IgD-negative memory B cell (primary cell): ENCODE measurements around the gene NCF2. TPM values are rescaled to one million over a fixed set of nuclear protein-coding genes. Genes with fewer than 3 reads are reported as not detected.
"Not testable (repeated sequence)": the region's sequence is repeated elsewhere in the genome, so short reads cannot be mapped to it uniquely, and the experiment has no call there.

Experiments used
- H3K27ac Mint-ChIP-seq, 3 donors: one replicate each; pipeline ENCODE4 v1.8.0; 2020 to 2022; ENCODE audit warnings: mild to moderate bottlenecking in 3 of 3, mixed read lengths in 3 of 3, moderate library complexity in 1 of 3
- H3K27me3 Mint-ChIP-seq: one replicate; pipeline ENCODE4 v1.8.0; 2021; ENCODE audit warnings: mixed read lengths
- H3K36me3 Mint-ChIP-seq: one replicate; pipeline ENCODE4 v1.8.0; 2020; ENCODE audit warnings: mild to moderate bottlenecking, mixed read lengths
- H3K4me1 Mint-ChIP-seq, 3 donors: one replicate each; pipeline ENCODE4 v1.8.0; 2020 to 2022; ENCODE audit warnings: mixed read lengths in 3 of 3, mild to moderate bottlenecking in 1 of 3
- H3K4me3 Mint-ChIP-seq, 4 donors: one replicate each; pipeline ENCODE4 v1.8.0; 2020 to 2022; ENCODE audit warnings: mild to moderate bottlenecking in 4 of 4, mixed read lengths in 4 of 4, moderate library complexity in 3 of 4
- H3K9me3 Mint-ChIP-seq, 3 donors: one replicate each; pipeline ENCODE4 v1.8.0; 2020 to 2021; ENCODE audit warnings: mixed read lengths in 3 of 3, mild to moderate bottlenecking in 1 of 3
- polyA plus RNA-seq: library from polyadenylated mRNA; unstranded; fragments of 300-500 nt; fragmentation: Illumina TruSeq; gene quantifications from one replicate; pipeline ENCODE4 v1.2.3, GENCODE V29; 2021

NCF2 gene
- polyA plus RNA-seq, result 18.1 TPM

- Mint-ChIP-seq H3K27me3 (peaks cover 3% of the 10 kb centered on the region), H3K4me1 (peaks cover 31 to 54% (median 31%) of the 10 kb centered on the region in 3 donors), H3K27ac (peak within 1 kb of the TSS; percentile 87 to 98 (median 97)), H3K9me3 (no peaks in the 10 kb centered on the region), H3K36me3 (peaks cover 3% of the 10 kb centered on the region), H3K4me3 (peak within 1 kb of the TSS; percentile 70 to 91 (median 76))
These were observed at the start of gene NCF2 for GRCh38 chr1:183590244-183591191. Gene NCF2, minus strand, starts transcription at chr1:183590459. Its CDS starts 130 bp downstream, at chr1:183590329.

GRCh38 chr1:183638649-183639387 is 48.6 kb upstream of the NCF2 start:
- Mint-ChIP-seq H3K4me1 (peaks cover 13 to 25% (median 13%) of the 10 kb centered on the region in 3 donors), H3K27me3 (peaks cover 2% of the 10 kb centered on the region), H3K36me3 (no peaks in the 10 kb centered on the region), H3K27ac (no peak overlapping the region), H3K4me3 (no peak overlapping the region), H3K9me3 (no peaks in the 10 kb centered on the region)

DNA sequence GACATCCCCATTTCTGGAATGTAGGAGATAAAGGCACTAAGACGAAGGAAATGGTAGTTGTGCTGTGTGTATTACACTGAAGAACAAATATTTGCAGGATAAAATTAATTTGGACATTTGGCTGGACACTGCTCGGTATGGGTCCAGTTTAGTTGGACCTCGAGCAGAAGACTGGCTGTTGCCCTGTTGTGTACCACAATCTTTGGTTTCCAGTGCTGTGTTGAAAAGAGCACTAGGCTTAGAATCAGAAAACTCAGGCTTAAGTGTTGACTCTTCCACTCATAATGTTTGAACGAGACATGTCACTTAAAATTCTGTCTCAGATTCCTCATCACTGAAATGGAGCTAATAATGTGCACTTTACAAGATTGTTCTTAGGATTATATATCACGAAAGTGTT is 46.5 kb upstream of the NCF2 start:
- Mint-ChIP-seq H3K36me3 (peaks cover 2% of the 10 kb centered on the region), H3K4me3 (peak overlapping the region; percentile 98 to 100 (median 99)), H3K27me3 (peaks cover 2% of the 10 kb centered on the region), H3K9me3 (no peaks in the 10 kb centered on the region), H3K4me1 (peaks cover 28 to 33% (median 28%) of the 10 kb centered on the region in 3 donors), H3K27ac (peak overlapping the region in 2 of 3 donors; percentile 94 to 97)

DNA sequence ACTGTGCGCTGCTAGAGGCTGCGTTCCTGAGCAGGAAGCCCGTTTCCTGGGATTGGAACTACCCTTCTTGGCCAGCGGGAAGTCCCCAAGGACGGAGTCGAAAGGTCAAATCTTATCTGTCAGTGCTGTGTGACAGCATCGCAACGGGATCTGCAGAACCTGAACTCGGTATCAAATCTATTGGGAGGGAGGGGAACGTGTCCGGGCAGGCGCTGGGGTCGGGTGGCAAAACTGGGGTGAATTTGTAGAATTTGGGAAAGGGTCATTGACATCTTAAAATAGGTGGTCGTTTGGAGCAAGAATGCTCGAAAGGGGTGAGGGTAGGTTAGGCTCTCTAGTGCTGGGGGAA is 46.0 kb upstream of the NCF2 start:
- peak overlapping the region; percentile 94 to 97 (median 94) for H3K27ac Mint-ChIP-seq
- peaks cover 2% of the 10 kb centered on the region for H3K36me3 Mint-ChIP-seq
- no peaks in the 10 kb centered on the region for H3K9me3 Mint-ChIP-seq
- peaks cover 2% of the 10 kb centered on the region for H3K27me3 Mint-ChIP-seq
- H3K4me1 Mint-ChIP-seq, result peaks cover 30 to 36% (median 30%) of the 10 kb centered on the region in 3 donors
- peak overlapping the region; percentile 98 to 100 (median 99) for H3K4me3 Mint-ChIP-seq

DNA sequence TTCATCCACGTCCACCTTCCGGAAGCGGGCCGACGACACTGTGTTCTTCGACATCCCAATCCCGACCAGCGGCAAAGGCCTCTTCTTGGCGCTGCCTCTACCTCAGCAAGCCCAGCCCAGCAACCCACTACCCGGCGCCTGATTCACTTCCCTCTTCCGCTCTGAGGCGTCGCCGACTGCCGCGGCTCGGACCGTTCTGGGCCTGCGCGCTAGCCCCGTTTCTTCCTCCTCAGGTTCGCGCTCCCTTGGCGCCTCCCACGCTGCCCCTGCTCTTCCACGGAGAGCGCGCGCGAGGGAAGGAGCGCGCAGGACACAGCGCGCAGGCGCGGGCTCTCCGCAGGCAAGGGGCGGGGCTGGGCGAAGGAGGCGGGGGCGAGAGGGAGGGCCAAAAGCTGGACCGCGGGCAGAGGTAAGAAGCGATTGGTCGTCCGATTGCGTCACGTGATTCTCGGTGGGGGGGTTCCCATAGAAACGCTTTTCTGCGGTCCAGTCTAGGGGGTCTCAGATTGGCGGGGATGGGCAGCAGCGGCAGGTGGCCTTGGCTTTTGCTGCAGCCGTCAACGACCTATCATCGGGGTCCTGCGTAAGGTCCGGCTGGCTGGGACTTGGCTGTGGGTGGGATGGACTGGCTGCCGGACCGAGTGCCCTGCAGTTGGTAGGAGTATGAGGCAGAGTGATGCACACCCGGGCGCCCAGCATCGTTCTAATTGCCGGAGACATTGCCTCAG is 45.5 kb upstream of the NCF2 start, which contains the start of gene ARPC5:
TSS of gene ARPC5 (minus strand) at position 178 of the 728 bp plus-strand sequence. CDS start at position 54, 124 bp downstream.
- peak within 1 kb of the TSS; percentile 98 to 100 (median 99) for H3K4me3 Mint-ChIP-seq
- H3K27ac Mint-ChIP-seq, result peak within 1 kb of the TSS; percentile 94 to 97 (median 94)
- peaks cover 2% of the 10 kb centered on the region for H3K27me3 Mint-ChIP-seq
- H3K36me3 Mint-ChIP-seq, result peaks cover 2% of the 10 kb centered on the region
- peaks cover 32 to 39% (median 33%) of the 10 kb centered on the region in 3 donors for H3K4me1 Mint-ChIP-seq
- H3K9me3 Mint-ChIP-seq, result no peaks in the 10 kb centered on the region

DNA sequence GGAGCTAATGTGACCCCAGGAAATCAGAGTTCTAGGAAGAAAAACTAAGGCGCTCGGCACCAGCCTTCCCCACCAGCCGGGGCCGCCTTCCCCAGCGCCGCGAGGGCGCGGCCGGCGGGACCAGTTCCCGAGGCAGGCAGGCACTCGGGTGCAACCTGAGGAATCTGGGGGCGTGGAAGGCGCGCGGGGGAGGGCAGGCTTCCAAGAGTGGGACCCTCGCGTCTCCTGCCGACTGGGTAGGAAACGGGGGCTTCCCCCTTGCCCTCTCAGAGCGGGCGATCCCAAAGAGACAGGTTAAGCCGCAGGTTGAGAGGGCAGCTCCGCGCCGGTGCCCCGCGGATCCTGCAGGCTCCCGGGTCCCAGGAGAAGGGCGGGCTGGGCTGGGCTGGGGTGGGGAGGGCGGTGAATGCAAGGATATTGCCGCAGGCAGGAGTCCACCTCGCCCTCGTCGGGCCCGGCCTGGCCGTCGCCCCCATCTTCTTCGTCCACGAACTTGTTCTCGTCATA is 44.9 kb upstream of the NCF2 start:
- peak overlapping the region; percentile 98 to 100 (median 99) for H3K4me3 Mint-ChIP-seq
- peaks cover 2% of the 10 kb centered on the region for H3K36me3 Mint-ChIP-seq
- H3K4me1 Mint-ChIP-seq, result peaks cover 37 to 45% (median 38%) of the 10 kb centered on the region in 3 donors
- peaks cover 2% of the 10 kb centered on the region for H3K27me3 Mint-ChIP-seq
- no peaks in the 10 kb centered on the region for H3K9me3 Mint-ChIP-seq
- H3K27ac Mint-ChIP-seq, result peak overlapping the region; percentile 94 to 97 (median 94)

DNA sequence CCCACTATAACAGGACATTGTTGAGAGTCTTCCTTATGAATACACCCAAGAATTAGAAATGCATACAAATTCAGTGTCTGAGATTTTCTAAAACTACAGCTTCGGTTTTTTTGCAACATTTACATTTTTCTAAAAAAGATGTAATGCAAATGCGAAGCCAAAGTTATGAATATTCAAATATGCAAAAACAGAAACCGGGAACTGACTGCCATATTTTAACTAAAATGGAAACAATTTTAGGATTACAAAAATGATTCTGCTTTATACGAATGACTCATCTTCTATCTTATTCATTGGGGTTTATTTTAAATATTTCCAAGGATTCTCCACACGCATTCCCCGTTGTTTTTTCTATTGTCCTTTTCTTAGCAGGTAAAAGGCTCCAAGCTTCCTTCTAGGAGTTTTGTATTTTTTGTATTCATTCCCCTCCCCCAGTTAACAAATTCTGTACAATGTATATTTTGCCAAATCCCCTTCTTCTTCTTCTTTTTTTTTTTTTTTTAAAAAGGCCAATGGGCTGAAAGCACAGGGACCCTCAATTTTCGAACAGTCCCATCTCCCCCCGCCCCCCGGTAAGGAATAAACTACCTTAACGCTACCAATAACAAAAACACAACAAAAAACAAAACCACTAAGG is 44.3 kb upstream of the NCF2 start:
- Mint-ChIP-seq H3K4me3 (peak overlapping the region; percentile 98 to 100 (median 99)), H3K9me3 (no peaks in the 10 kb centered on the region), H3K36me3 (peaks cover 2% of the 10 kb centered on the region), H3K27ac (peak overlapping the region; percentile 91 to 94 (median 94)), H3K4me1 (peaks cover 37 to 45% (median 38%) of the 10 kb centered on the region in 3 donors), H3K27me3 (no peaks in the 10 kb centered on the region)

- H3K9me3 Mint-ChIP-seq, result no peaks in the 10 kb centered on the region
- peaks cover 2% of the 10 kb centered on the region for H3K36me3 Mint-ChIP-seq
- peak overlapping the region; percentile 0 to 94 (median 91) for H3K27ac Mint-ChIP-seq
- H3K27me3 Mint-ChIP-seq, result no peaks in the 10 kb centered on the region
- peak overlapping the region; percentile 98 to 100 (median 99) for H3K4me3 Mint-ChIP-seq
- H3K4me1 Mint-ChIP-seq, result peaks cover 37 to 50% (median 39%) of the 10 kb centered on the region in 3 donors
These were observed 43.6 kb upstream of the NCF2 start for GRCh38 chr1:183633676-183634343.

GRCh38 chr1:183632964-183633363 is 42.7 kb upstream of the NCF2 start:
- H3K27me3 Mint-ChIP-seq, result no peaks in the 10 kb centered on the region
- no peak overlapping the region for H3K27ac Mint-ChIP-seq
- H3K36me3 Mint-ChIP-seq, result peaks cover 2% of the 10 kb centered on the region
- peak overlapping the region in 3 of 4 donors; percentile 75 to 99 (median 98) for H3K4me3 Mint-ChIP-seq
- H3K9me3 Mint-ChIP-seq, result no peaks in the 10 kb centered on the region
- H3K4me1 Mint-ChIP-seq, result peaks cover 37 to 56% (median 46%) of the 10 kb centered on the region in 3 donors

- Mint-ChIP-seq H3K4me3 (peak overlapping the region in 1 of 4 donors; percentile 58), H3K27me3 (no peaks in the 10 kb centered on the region), H3K36me3 (peaks cover 2% of the 10 kb centered on the region), H3K27ac (no peak overlapping the region), H3K9me3 (no peaks in the 10 kb centered on the region), H3K4me1 (peaks cover 37 to 56% (median 46%) of the 10 kb centered on the region in 3 donors)
These were observed 41.9 kb upstream of the NCF2 start for GRCh38 chr1:183632114-183632513.

DNA sequence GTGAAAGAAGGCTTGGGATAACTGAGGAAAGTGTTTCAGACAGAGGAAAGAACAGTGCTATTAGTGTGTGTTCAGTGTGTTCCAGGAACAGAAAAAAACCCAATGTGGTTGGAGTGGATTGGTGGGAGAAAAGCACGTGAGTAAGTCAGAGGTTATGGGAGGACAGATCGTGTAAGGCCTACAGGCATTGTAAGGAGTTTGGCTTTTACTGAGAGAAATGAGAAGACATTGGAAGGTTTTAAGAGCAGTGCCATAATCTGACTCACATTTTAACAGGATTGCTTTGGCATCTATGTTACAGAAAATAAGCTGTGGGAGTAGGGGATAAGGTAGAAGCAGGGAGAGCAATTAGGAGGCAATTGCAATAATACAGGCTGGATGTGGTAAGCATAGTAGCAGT is 40.5 kb upstream of the NCF2 start:
- Mint-ChIP-seq H3K4me1 (peaks cover 32 to 47% (median 42%) of the 10 kb centered on the region in 3 donors), H3K36me3 (peaks cover 2% of the 10 kb centered on the region), H3K27me3 (no peaks in the 10 kb centered on the region), H3K27ac (peak overlapping the region; percentile 37 to 40 (median 39)), H3K4me3 (peak overlapping the region in 2 of 4 donors; percentile 15 to 30), H3K9me3 (no peaks in the 10 kb centered on the region)

DNA sequence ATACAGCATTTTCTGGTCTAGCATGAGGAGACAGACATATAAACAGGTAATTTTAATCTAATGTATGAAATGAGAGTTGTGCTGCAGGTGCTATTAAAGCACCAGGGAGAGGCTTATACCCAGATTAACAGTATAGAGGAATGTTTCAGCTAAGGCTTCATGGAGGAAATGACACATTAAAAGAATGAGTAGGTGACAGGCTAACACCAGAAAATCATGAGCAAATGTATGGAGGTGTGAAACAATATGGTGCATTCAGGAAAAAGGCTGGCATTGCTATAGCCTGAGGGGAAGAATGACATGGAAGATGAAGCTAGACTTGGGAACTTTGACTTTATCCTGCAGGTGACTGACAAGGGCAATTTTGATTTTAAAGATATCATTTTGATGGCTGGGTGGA is 38.3 kb upstream of the NCF2 start:
- Mint-ChIP-seq H3K27me3 (no peaks in the 10 kb centered on the region), H3K4me3 (no peak overlapping the region), H3K27ac (peak overlapping the region in 1 of 3 donors; percentile 28), H3K36me3 (peaks cover 4% of the 10 kb centered on the region), H3K4me1 (peaks cover 23 to 34% (median 28%) of the 10 kb centered on the region in 3 donors), H3K9me3 (no peaks in the 10 kb centered on the region)

- peaks cover 13 to 39% (median 34%) of the 10 kb centered on the region in 3 donors for H3K4me1 Mint-ChIP-seq
- not testable (repeated sequence) for H3K36me3 Mint-ChIP-seq, H3K27me3 Mint-ChIP-seq, H3K4me3 Mint-ChIP-seq, H3K9me3 Mint-ChIP-seq
- peak overlapping the region in 2 of 3 donors; percentile 61 to 65 for H3K27ac Mint-ChIP-seq
These were observed 36.0 kb upstream of the NCF2 start for GRCh38 chr1:183626236-183626635.
